HG02798 (cell line): ENCODE measurements around the gene GALNT2.

Experiments
- ATAC-seq: cut with Tn5 transposase; IDR thresholded peaks from one replicate; pipeline ENCODE4 v1.9.1; 2021; ENCODE audit warnings: mild to moderate bottlenecking; ENCODE audit not compliant: unreplicated experiment, poor library complexity

GALNT2 gene

DNA sequence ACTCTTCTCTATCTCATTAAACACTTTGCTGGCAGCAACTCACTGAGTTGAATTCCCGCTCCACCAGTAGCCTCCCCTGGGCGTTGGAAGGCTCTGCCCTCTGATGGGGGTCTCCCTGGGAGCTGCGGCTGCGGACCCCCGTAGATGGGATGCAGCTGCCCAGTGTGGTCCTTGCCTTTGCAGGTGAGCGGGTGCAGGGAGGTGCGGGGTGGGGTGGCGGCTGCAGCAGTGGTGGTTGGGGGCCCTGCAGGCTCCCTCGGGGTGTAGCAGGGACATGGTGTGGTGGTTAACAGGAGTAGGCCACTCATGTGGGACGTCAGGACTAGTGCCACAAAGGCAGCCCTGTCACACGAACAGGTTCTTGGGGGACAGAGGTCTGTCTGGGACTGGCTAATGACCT is 42.0 kb downstream of the GALNT2 start:
- no peak for ATAC-seq

DNA sequence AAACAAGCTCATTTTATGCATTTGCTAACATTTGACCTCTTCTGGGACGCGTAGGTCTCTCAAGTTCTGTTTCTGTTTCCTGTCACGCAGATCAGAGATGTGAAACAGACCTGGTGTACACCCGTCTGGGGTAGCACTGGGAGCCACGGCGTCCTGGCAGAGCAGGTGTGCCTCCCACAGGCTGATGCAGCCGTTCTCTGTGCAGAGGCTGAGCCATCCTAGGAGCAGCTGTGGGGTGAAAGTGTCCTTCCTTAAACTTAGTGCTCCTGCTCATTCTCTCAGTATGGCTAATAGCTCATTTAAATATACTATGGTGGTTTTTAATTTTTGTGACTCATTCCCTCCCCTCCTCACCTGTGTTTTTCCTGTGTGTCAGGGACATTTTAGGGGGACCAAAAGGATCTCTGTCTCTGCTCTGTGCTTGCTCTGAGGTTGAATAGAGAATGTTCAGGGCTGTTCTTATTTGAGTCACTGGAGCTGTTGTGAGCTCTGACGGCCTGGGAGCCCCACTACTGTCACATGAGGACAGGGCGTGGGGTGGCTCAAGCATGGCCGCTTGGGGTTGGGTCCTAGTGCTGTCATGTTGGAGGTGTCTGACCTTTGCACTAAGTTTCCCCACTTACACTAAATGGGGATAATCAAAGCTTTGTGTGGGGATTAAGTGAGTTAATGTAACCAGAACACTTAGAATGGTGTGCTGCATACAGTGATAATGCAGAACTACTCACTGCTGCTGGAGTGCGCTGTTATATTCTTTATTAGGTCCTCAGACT is 43.0 kb downstream of the GALNT2 start:
- peak; percentile 91 for ATAC-seq

DNA sequence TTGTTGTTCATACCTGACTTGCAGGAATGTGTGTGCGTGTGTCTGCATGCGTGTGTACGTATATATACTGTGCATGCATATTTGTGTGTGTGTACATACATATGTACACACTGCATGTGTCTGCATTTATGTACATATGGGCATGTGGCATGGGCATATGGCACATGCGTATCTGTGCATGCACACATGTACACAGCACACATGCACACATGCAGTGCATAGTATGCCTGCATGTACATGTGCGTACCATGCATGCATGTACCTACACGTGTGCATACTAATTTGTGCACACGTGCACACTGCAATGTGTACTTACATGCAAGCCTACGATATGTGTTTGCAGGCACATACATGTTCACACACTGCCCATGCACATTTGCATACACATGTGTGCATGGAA is 43.9 kb downstream of the GALNT2 start:
- ATAC-seq = no peak

DNA sequence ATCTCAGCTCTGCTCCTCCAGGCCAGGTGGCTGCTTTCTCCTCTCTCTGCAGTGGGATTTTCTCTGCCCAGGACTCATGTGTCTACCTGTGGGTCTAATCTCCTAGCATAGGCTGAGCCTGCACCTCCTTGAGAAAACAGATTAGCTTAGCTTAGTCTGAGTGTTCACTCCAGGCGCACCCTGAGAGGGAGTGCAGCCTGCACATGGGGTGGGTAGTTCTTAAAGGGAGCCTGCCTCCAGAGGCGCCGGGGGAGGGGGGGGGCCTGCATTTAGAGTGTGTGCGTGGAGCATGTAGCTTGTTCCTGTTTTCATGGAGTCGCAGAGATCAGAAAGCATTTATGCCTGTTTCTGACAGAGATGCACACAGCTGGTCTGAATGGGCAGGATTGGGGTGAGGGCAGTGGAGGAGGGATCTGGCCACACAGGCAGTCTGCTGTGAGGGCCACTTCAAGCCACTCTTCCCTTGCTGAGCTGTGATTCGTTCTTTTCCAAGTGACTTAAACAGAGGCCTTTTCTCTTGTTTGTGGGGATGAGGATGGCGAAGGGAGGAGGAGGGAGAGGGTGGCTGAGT is 45.2 kb downstream of the GALNT2 start:
- no peak for ATAC-seq

DNA sequence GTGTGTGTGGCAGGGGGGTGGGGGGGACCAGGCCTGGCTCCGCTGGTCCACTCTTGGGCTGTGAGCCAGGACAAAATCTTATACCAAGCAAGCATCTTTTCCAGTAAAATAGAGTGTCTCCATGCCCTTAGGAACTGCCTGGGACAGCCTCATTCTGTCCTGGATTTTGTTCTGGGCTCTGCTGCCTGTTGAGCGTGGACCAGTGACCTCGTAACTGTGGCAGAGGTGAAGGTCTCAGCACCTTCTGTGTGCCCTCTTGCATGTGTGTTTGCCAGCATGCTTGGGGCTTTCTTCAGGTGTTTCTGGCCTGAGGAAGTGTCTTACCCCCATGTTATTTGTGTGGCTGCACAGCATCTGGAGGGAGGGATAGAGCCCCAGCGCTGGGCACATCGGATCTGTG is 45.7 kb downstream of the GALNT2 start:
- no peak for ATAC-seq

DNA sequence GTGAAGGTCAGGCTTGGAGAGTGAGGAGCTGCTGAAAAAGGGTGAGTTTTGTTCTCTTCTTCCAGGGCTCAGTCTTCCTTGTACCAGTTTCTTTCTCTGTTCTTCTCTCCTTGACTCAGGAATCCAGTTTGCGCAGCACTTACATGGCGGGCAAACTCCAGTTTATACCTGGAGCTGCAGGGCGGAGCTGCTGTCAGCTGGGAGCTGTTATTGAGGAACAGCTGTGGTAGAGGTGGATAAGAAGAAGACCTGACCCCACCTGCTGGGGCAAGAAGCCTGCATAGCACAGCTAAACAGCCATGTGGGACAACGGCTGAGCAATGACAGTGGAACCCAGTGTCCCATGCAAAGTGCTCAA is 46.2 kb downstream of the GALNT2 start:
- ATAC-seq = no peak

DNA sequence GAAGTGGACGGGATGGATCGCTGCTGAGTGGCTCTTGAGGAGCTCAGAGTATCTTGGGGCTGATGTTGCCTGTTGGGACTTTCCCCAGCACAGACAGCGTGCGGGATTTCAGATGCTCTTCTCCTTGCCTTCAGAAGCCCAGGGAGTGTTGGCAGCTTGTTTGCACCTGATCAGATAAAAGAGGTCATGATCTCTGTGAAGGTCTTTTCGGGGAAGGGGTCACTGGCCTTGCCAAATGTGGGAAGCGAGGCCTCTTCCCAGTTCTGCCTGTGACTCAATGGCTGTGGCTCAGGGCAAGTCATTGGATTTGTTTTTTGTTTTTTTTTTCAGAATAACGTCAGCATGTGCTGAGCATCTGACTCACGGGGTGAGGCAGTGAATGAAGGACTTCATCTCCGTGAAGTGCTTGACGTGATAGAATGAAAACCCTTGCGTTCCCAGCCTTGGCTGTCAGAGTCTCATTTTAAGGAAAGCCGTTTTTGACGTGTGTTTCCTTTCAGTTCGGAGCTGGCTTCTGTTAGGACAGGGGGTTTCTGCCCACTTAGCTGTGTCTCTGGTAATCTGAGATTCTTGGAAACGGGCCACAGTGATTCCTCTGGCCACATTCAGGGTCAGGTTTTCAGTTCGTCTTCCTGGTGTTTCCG is 46.7 kb downstream of the GALNT2 start:
- no peak for ATAC-seq

DNA sequence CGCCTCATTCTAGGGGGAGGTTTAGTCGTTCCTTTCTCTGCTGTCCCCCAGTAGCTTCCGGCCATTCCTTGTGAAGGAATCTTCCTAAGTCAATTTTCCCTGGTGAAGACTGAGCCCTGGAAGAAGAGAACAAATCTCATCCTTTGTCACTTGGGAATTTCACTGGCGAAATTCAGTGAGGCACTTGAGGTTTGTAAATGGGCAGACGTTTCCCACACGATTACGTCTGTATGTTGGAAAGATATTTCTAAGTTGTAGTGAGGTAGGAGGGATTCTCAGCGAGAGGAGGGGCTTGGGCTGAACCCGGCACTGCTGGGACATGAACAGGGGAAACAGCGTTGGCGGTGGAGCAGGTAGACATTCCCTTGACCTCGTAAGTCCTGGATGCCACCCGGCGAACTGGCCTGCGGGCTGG is 47.2 kb downstream of the GALNT2 start:
- no peak for ATAC-seq

DNA sequence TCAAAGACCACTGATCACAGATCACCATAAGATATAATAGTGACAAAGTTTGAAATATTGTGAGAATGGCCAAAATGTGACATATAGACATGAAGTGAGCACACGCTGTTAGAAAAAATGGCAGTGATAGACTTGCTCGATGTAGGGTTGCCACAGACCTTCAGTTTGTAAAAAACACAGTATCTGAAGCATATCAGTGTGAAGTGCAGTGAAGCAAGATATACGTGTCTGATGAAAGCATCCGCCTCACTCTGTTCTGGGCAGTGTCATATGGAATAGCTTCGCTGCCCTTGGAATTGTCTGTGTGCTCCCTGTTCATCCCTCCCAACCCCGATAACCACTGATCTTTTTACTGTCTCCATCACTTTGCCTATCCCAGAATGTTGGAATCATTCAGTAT is 50.7 kb downstream of the GALNT2 start:
- no peak for ATAC-seq

DNA sequence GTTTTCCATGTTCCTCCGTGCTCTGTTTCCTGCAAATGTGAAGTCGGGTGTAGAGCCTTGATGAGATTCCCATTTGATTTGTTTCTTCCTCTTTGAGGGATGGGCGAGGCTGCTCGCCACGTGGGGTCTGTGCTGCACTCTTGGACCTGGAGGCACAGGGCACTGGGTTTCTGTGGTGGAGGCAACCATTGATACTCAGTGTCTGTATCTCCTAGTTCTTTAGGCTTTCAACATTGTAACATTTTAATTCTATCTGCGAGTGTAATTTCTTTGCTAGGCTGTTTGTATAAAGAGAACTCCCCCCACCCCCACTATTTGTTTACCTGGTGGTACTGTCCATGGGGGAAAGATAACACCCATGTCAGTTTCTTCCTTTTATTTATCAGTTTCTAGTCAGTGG is 52.3 kb downstream of the GALNT2 start:
- ATAC-seq = no peak

DNA sequence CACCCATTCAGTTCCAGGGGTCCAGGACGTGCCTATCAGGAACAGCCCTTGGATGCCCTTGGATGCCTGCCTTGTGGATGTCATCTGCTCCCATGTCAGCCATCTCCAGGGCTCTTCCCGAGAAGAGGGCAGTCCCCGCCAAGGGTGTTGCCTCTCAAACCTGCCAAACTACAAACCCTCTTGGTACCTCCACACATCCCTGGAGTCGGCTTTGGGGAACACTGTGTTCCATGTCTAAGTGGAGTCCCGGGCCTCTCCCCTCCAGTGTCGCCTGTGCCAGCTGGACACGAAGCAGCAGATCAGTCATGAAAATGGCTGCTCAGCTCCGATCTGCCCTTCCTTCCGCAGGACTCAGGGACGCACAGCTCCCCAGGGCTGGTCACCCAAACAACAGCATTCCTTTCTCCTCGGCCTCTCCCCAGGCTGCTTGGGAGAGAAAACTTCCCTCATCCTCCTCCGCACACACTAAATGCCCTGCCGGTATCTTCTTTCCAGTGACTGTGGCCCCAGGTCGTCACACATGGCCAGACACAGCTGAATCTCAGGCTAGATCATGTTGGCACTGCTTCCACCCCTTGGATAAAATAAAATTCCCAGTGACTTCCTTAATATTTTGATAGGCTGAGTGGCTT is 53.4 kb downstream of the GALNT2 start:
- no peak for ATAC-seq

DNA sequence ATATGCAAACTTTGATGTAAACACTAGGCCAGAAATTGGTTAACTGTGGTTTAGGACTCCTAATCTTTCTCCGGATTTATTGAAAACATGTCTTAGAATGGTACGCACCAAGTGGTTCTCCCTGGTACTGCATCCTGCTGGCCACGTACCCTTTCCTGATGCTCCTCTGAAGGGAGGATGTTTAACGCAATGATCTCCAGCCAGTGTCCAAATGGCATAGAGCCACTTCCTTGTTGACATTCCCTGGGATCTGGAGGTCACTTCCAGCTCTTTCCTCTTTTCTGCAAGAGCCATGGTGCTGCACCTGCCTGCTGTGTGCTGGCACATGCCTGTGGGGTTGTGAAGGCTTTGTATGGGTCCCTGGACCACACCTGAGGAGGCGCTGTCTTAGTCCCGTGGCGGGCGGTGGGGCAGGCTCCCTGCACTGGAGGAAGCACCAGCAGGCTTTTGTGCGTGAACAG is 53.9 kb downstream of the GALNT2 start:
- no peak for ATAC-seq

DNA sequence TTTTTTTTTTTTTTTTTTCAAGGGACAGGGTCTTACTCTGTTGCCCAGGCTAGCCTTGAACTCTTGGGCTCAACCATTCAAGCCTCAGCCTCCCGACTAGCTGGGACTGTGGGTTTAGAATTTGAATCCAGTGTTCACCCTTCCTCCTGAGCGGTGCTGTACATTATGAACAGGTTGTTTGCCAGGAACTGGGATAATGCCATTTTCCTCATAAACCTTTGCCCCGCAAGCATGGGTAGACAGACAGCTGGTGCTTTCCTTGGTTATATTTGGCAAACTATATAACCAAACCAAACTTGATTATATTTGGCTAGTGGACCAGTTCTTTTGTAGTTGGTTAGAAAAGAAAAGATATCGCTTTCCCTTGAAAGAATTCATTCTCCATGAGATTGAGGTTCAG is 54.9 kb downstream of the GALNT2 start:
- ATAC-seq = no peak

DNA sequence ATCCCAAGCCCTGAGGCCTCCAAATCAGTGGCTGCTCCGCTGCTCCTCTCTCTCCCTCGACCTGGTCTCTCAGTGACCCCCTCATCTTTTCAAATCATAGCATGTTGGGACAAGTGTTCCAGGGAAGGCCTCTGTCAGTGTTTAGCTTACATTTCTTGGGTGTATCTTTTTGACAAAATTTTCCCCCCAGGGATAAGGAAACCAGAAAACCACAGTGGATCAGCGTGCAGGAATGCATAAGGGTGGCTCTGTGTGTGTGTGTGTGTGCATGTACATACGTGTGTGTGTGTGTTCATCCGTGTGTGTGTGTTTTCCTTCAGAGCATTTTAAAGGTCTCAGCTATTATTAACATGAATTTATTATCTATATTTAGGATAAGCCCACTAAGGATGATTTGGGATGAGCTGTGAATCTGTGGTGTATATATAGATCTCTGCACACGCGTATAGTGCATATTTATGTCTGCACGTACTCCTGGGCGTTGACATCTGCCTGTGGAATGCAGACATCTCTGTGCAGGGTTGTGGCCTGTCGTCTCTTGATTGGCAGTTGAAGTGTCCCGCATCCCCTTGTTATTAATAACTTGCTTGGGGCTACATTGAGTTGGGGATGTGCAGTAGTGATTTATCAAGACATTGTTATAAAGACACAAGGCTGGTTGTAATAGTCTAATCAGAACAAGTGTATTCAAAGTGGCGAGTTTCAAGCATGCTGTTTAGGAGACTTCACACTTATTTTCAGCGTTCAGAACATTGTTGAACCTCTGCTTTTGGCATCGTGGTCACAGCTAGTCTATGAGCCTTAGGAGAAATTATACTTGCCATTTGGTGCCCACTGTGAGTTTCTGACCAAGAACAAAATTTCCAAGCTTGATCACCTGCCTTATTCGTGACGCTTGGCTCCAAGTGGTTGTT is 55.6 kb downstream of the GALNT2 start:
- no peak for ATAC-seq

DNA sequence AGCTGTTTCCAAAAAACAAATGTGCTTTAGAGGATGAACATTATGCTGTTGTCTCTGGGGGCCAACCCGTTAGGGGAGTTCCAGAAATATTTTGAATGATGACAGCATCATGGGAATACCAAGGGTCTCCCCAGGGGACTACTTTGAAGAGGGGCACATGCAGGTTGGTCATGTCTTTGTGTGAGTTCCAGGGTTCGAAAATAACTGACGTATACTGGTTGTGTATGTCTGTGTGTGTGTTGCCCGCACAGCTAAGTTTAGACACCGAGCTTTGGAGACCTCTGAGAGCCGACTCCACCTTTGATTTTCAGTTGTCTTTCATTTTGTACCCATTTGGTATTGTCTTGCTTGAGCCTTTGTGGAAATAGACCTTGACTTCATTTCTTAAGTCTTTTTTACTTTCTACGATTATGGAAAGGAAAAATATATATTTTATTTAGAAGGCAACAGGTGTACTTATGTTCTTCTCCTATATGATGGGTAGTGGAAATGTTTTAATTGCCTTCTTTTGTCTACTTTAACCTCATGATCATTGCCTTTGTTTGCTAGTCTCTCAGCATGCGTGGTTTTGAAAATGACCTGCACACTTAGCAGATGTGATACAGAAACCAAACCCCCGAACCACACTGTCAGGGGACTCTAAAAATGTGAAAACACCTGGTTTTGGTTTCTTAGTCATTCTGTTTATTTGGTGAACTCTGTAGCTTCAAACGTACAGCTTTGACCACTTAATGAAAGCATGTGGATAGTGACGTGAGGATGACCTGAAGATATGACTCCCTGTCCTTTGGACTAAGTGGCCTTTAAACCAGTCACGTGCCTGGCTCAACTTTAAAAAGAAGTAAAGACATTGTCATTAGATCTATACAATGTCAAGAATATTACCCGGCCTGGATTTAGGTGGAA is 56.5 kb downstream of the GALNT2 start:
- ATAC-seq = peak; percentile 88

DNA sequence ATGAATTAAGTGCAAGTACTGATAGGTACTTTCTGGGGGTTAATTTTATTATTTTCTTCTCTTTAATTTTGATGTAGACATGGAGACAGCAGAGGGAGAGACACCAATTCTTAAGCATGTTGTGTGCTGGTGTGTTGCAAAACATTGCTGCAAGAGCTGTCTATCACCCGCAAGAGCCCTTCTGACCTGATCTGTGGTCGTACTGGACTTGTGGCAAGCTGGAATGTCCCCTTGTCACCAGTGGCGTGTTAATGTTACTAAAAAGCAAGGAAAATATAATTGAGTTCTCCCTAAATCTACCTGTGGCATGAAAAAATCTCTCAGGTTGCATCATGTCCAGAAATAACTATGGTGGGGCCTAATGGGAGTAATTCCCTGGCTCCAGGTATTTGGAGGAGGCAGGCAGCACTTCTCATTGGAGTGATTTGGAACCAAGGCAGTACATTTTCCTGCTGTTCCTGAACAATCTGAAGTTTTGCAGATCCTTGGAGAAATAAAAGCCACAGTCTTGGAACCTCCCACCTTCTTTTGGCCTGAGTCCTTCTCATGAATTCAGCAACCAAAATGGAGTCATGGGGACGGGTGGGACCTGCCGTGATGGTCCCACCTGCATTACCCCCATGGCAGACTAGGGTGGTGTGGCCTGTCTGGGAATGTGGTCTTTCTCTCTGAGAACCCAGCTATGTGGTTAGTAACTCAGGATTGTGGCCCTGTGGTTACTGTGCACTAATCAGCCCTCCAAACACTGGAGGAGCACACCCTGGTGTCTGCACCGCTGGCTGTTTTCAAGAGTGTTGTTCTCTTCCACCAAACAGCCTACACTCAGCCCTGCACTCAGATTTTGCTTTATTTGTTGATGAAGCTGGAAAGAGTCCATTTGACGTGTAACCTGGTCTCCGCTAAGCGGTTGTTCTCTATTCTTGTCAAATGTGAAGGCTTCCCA is 57.4 kb downstream of the GALNT2 start:
- ATAC-seq = no peak

DNA sequence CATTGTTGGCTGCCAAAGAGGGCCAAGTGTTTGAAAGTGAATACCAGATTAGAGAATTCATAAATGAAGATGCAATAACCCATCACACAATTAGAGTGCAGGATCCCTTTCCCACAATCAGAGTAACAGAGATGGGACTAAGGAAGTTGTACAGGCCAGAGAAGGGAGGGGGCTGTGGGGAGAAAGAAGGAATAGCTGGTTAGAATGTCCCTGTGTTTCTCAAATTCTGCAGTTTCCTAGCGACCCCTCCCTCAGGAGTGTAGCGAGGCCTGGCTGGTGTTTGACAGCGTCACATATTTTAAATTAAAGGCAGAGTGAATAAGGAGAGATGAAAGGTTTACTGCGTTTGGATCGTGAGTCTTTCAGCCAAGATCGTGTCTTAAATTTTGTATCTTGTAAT is 58.1 kb downstream of the GALNT2 start:
- no peak for ATAC-seq
